Stimulated activated CD4-positive, alpha-beta T cell treated with anti-CD3 and anti-CD28 coated beads, Interleukin-4, amount 100 ng/mL, for 4 hours (primary cell): ENCODE measurements around the gene GPC5.
"Not testable (repeated sequence)": the region's sequence is repeated elsewhere in the genome, so short reads cannot be mapped to it uniquely, and the experiment has no call there.

Source experiments
- DNase-seq, 2 experiments: peaks; one replicate each; pipeline ENCODE4 v3.0.0-alpha.2; 2020

The GPC5 gene

DNA sequence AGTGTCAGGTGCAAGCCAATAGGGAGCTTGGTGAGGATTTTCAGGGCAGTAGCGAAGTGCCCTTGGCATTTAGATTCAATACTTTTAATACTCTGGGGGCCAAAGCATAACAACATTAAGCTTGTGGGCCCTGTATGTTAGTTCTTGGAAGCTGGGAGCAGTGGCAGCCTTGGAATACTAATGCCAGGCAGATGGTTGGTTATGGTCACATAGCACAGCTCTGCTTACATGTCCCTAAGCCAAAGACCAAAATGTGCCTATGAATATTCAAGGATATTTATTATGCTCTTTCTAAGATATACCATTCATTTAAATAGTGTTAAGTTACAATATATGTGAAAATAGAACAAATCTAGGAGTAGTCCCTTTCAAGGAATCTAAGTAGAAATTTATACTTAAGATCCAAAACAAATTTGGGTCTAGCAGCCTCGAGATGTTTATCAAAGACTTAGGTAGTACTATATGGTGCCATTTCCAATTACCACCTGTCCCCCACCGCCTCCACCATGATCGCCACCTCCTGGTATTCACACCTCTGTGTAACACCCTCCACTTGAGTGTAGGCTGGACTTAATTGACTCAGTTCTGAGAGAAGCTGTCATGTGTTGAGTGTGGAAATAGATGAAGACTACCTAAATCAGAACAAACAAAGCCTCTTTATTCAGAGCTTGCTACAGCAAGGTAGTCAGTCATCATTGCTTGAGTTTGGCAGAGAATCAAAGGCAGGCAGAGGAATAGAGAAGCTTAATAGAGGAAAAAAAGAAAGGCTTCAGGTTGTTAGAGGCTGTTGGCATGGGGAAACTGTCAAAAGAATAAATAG lies 261.0 kb downstream of the GPC5 start:
- DNase-seq: no peak

GRCh38 chr13:91660076-91660415 lies 261.6 kb downstream of the GPC5 start:
- no peak for DNase-seq

DNA sequence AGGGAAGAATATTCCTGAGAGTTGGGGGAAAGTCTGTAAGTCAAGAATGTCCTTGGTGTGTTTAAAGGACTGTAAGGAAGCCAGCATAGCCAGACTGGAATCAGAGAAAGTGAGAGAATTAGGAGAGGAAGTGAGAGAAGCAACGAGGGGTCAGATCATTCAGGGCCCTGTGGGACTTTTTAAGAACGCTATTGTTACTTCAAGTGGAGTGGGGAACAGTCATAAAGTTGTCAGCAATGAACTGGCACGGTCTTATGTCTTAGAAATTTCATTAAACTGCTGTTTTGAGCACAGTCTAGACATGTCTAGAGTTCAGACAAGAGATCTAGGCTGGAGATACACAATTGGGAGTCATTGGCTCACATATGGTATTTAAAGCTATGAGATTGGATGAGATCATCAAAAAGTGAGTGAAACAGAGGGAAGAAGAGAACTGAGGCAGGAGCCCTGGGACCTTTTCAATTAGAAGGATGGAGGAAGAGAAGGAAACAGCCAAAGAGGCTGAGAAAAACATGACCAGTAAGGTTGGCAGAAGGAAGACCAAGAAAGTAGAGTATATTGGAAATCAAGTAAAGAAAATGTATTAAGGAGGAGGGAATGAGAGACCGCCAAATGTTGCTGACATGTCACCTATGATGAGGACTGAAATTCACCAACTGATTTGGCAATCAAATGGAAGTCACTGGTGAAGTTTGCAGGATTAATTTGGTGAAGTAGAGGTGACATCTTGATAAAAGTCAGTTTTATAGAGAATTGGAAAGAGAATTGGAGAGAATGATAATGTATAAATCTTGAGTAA lies 263.5 kb downstream of the GPC5 start:
- no peak for DNase-seq

- no peak for DNase-seq
Observed at GRCh38 chr13:91664039-91664438, 265.6 kb downstream of the GPC5 start.

- no peak for DNase-seq
Observed at GRCh38 chr13:91667486-91667885, 269.1 kb downstream of the GPC5 start.

DNA sequence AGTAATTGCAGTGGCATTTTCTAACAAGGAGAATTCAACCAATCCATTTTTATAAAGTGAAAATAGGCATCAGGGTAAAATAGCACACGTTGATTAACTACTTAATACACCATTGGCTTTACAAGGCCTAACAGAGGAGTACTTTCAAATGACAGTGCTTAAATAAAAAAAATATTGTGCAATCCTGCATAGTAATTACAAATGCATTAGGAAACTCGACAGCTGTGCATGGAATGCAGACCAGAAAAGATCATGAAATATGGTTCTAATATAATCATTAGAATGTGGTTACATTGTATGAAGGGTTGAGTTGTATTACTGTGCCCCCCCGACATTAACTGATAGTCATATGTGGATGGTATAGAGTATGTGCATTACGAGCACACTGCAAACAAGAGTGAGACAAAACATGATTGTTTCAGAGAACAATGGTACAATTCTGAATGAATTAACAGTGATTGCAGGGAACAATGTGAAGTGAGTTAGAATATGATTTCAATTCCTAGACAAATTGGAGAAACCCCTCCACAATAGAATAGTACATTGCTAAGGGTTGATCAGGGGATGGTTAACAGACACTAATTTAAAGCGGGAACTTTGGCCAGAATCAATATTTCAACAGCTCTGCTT lies 270.6 kb downstream of the GPC5 start:
- DNase-seq: no peak

- DNase-seq: not testable (repeated sequence)
Observed at GRCh38 chr13:91674347-91674746, 275.9 kb downstream of the GPC5 start.

- DNase-seq: no peak
Observed at GRCh38 chr13:91684746-91685145, 286.3 kb downstream of the GPC5 start.

DNA sequence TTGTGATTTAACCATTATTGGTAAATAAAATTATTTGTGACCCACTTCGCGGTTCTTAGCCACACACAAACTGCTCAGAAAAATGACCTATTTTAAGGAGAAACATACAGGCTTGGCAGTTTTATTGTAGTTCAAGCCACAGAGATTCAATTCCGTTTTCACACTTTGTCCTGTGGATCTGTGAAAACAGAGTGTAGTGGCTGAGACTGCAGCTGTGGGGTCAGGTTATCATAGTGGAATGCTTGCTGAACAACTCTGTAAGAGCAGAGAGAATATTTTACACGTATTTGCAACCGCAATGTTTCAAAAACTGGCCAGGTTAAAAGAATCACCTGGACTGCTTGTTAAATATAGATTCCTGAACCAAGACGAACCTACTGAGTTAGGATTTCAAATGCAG lies 292.5 kb downstream of the GPC5 start:
- DNase-seq: no peak

DNA sequence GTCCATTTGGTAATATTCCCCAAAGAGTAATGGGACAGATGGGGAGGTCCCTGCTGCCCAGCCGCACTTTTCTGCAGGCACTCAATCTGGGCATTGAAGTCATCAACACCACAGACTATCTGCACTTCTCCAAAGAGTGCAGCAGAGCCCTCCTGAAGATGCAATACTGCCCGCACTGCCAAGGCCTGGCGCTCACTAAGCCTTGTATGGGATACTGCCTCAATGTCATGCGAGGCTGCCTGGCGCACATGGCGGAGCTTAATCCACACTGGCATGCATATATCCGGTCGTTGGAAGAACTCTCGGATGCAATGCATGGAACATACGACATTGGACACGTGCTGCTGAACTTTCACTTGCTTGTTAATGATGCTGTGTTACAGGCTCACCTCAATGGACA lies 295.0 kb downstream of the GPC5 start:
- DNase-seq: no peak

DNA sequence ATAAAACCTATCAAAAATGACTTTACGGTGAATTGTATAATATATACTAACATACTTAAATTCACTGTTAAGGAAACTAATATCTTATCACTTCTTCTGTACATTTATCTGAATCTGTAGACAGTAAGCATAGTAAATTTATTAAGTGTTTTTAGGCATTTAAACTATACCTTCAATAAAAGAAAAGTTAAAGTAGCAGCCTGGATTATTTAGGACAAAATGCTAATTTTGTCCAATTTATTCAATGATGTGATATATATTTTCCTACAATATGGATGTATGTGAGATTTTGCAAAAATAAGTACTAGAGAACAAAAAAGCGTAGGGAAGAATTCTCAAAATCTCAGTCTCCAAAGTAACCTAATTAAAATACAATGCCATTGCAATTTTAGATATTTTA lies 299.9 kb downstream of the GPC5 start:
- DNase-seq: no peak

DNA sequence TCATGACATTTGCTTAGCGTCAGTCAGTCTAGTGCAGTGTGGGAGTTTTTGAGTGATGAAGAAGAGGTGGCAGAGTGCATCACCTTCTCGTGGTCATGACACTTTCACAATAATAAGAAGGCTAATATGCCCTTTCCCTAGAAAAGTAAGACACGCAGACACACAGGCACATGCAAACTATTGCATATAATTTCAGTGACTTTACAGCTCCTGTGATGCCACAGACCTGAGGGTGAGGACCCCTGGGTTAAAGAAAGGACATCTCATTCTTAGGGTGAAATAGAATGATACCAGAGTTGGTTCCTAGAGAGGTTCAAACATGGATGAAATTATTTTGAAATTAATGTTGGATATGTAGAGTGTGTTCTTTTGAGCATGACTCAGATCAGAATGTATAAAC lies 300.3 kb downstream of the GPC5 start:
- no peak for DNase-seq

- no peak for DNase-seq
Observed at GRCh38 chr13:91699863-91700262, 301.4 kb downstream of the GPC5 start.

DNA sequence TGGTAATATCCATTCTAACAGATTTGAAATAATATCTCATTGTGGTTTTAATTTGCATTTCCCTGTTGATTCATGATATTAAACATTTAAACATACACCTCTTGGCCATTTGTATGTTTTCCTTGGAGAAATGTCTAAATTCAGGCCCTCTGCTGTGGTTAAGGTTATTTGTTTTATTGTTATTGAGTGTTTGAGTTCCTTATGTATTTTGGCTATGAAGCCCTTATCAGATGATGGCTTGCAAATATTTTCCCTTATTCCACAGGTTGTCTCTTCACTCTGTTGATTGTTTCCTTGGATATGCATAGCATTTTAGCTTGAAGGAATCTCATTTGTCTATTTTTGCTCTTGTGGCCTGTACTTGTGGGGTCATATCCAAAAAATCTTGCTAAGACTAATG lies 303.6 kb downstream of the GPC5 start:
- DNase-seq: no peak

GRCh38 chr13:91702411-91702810 lies 304.0 kb downstream of the GPC5 start:
- no peak for DNase-seq

GRCh38 chr13:91704398-91704797 lies 306.0 kb downstream of the GPC5 start:
- no peak for DNase-seq

GRCh38 chr13:91708558-91708957 lies 310.1 kb downstream of the GPC5 start:
- DNase-seq: no peak

DNA sequence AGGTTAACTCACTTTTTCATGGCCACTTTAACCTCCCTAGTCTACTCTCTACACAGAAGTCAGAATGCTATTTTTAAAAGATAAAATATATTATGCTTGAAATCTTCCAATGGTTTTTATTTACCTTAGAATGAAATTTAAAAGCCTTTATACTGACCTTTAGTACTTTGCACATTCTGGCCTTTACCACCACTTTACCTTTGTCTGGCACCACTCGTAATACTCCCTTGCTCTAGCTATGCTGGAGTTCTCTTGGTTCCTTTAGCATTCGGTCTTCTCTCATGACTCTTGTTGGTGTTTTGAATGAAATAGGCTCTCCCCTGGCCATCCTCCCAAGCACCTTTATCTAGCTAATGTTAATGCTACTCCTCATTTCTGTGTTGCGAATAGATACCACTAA lies 310.8 kb downstream of the GPC5 start:
- DNase-seq: no peak

- no peak for DNase-seq
Observed at GRCh38 chr13:91710733-91711132, 312.3 kb downstream of the GPC5 start.

- DNase-seq: no peak
Observed at GRCh38 chr13:91714855-91715254, 316.4 kb downstream of the GPC5 start.

DNA sequence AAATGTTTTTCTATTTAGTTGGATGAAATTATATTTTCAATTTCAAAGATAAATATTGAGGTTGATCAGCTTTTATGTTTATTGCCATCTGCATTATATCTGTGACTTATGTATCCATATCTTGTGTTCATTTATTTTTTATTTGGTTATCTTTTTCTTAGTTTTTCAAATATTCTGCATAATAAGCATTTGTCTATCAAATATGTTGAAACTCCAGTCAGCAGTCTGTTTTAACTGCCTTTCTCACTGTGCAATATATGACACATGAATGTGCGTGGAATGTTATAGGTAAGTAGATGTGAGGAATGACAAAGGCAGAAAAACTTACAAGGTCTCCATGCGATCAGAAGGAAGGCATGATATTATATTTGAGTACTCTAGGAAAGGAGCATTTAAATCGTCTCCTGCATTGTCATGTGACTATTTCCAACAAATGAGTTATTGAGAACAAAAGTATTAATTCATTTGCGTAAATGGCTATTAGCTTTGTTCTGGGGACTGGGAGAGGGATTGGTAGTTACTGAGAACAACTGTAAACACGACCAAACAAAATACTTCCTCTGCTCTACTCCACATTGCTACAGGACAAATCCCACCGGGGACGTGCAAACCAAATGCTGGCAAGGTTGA lies 318.1 kb downstream of the GPC5 start:
- no peak for DNase-seq

DNA sequence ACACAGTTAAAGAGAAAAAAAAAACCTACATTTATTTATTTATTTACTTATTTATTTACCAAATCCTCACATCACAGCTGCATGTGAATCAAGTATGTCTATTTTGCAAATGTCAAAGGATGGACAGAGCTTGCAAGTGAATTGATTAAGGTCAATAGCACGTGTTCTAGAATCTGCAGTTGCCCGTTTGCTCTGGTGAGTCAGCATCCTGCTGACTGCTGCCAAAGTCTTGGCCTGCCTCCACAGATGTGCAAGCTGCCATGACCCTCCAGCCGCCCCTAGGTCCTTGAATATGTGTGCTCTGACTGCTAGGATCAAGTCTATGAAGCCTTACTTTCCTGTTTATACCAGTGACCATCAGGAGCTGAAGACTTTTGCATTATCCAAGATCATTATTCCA lies 320.6 kb downstream of the GPC5 start:
- DNase-seq: no peak

DNA sequence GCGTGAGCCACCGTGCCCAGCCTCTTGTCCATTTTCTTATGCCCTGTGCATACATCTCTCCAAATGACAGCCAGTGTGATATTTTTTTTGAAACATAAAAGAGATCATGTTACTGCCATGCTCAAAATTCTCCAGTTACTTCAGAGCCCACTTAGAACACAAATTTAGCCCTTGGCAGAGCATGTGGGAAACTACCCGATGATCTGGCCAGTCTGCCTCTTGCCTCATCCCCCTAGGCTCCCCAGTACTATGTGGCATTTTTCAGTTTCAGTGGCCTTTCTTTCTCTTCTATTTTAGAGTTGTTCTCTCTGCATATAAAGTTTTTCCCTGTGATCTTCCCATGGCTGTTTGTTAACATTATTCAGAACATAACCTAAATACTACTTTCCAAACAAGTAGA lies 323.0 kb downstream of the GPC5 start:
- DNase-seq: no peak
